ENCODE measurements around the gene STIP1. TPM values are rescaled to one million over a fixed set of nuclear protein-coding genes. Genes with fewer than 3 reads are reported as not detected.

The STIP1 gene
- total and polyA plus RNA-seq, 9 of the 15 experiments (the other 6 are each of a cell fraction or from before 2014, with no cell fraction given), result 58.1 to 465 (median 346) TPM

DNA sequence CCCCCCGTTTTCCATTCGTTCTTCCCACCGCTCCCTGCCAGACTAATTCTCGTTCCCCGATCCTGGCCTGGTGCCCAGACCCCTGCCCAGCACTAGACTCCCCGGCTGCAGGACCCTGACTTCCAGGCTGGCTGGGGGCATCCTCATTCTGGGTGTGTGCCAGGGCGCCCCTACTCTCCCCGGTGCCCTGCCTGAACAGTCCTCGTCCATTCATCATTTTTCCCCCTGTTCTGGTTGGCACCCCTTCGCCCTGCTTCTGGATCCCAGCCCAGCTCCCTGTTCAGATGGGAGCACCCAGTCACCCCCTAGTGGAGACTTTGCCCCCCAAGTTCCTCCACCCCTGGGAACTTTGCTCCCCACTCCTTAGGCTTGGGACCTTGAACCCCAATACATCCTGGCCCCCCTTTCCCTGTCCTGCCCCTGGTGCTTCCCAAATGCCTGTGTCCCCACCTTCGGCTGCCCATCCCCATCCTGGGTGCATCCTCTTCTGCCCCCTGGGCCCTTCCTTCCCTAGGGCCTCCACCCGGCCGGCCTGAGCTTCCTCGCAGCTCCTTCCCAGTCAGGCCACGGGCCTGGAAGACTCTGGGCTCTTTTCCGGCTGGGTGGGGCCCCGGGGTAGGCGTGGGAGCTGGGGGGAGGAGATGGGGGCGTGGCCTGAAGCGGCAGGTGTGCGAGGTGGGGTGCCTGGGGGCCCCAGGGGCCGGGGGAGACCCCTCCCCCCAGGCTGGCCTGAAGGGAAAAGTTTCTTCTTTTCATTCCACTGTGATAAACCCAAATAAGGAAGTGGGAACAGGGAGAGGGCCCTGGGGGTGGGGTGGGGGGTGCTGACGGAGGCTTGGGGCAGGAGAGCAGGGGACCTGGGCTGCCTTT, 66.3 kb downstream of the STIP1 start (continued):
- TF ChIP-seq, protein P1, sequence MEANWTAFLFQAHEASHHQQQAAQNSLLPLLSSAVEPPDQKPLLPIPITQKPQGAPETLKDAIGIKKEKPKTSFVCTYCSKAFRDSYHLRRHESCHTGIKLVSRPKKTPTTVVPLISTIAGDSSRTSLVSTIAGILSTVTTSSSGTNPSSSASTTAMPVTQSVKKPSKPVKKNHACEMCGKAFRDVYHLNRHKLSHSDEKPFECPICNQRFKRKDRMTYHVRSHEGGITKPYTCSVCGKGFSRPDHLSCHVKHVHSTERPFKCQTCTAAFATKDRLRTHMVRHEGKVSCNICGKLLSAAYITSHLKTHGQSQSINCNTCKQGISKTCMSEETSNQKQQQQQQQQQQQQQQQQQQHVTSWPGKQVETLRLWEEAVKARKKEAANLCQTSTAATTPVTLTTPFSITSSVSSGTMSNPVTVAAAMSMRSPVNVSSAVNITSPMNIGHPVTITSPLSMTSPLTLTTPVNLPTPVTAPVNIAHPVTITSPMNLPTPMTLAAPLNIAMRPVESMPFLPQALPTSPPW (CRISPR knock-in tag; IDR thresholded peaks at IDR 0.05), result peak; percentile 72
- TF ChIP-seq KDM1A (IDR thresholded peaks at IDR 0.05), result no peak
- no peak for TF ChIP-seq BMI1 (IDR thresholded peaks at IDR 0.05; ENCODE audit: low read length)
- peak; percentile 39; the same call in 1 of the 2 replicates for TF ChIP-seq ZBTB7A (IDR thresholded peaks at IDR 0.05; ENCODE audit: borderline replicate concordance, control insufficient read depth, low read depth, low read length)
- no peak for TF ChIP-seq CBX8 (IDR thresholded peaks at IDR 0.05; ENCODE audit: borderline replicate concordance, extremely low read depth, low read depth, low read length, poor library complexity, severe bottlenecking)
- TF ChIP-seq, protein P2, sequence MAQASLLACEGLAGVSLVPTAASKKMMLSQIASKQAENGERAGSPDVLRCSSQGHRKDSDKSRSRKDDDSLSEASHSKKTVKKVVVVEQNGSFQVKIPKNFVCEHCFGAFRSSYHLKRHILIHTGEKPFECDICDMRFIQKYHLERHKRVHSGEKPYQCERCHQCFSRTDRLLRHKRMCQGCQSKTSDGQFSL (CRISPR knock-in tag; IDR thresholded peaks at IDR 0.05), result 0 out of 2 replicates have a peak, but pooled peaks have one; percentile 7
- TF ChIP-seq, protein P2 (tag; IDR thresholded peaks at IDR 0.05), result no peak
- no peak for TF ChIP-seq ZNF77 (CRISPR knock-in tag; IDR thresholded peaks at IDR 0.05)
- no peak for TF ChIP-seq SIRT6 (IDR thresholded peaks at IDR 0.05; ENCODE audit: low read depth, low read length)
- no peak for TF ChIP-seq FOXP1 (CRISPR knock-in tag; IDR thresholded peaks at IDR 0.05)
- TF ChIP-seq NFXL1 (CRISPR knock-in tag; IDR thresholded peaks at IDR 0.05), result no peak
- peak; percentile 69 for TF ChIP-seq POLR2B (IDR thresholded peaks at IDR 0.05; ENCODE audit: low read depth, partially characterized antibody)
- TF ChIP-seq, protein P3, sequence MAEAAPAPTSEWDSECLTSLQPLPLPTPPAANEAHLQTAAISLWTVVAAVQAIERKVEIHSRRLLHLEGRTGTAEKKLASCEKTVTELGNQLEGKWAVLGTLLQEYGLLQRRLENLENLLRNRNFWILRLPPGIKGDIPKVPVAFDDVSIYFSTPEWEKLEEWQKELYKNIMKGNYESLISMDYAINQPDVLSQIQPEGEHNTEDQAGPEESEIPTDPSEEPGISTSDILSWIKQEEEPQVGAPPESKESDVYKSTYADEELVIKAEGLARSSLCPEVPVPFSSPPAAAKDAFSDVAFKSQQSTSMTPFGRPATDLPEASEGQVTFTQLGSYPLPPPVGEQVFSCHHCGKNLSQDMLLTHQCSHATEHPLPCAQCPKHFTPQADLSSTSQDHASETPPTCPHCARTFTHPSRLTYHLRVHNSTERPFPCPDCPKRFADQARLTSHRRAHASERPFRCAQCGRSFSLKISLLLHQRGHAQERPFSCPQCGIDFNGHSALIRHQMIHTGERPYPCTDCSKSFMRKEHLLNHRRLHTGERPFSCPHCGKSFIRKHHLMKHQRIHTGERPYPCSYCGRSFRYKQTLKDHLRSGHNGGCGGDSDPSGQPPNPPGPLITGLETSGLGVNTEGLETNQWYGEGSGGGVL (CRISPR knock-in tag; IDR thresholded peaks at IDR 0.05), result no peak
- TF ChIP-seq, protein P4, sequence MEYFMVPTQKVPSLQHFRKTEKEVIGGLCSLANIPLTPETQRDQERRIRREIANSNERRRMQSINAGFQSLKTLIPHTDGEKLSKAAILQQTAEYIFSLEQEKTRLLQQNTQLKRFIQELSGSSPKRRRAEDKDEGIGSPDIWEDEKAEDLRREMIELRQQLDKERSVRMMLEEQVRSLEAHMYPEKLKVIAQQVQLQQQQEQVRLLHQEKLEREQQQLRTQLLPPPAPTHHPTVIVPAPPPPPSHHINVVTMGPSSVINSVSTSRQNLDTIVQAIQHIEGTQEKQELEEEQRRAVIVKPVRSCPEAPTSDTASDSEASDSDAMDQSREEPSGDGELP (CRISPR knock-in tag; IDR thresholded peaks at IDR 0.05; ENCODE audit: borderline replicate concordance), result peak; percentile 41; the same call in 1 of the 2 replicates
- TF ChIP-seq PTRF (tag; IDR thresholded peaks at IDR 0.05), result no peak
- TF ChIP-seq, protein P5, sequence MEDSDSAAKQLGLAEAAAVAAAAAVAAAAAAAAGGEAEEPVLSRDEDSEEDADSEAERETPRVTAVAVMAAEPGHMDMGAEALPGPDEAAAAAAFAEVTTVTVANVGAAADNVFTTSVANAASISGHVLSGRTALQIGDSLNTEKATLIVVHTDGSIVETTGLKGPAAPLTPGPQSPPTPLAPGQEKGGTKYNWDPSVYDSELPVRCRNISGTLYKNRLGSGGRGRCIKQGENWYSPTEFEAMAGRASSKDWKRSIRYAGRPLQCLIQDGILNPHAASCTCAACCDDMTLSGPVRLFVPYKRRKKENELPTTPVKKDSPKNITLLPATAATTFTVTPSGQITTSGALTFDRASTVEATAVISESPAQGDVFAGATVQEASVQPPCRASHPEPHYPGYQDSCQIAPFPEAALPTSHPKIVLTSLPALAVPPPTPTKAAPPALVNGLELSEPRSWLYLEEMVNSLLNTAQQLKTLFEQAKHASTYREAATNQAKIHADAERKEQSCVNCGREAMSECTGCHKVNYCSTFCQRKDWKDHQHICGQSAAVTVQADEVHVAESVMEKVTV (CRISPR knock-in tag; IDR thresholded peaks at IDR 0.05), result no peak
- peak; percentile 22 for TF ChIP-seq SMAD1 (IDR thresholded peaks at IDR 0.05; ENCODE audit: low read depth, low read length, partially characterized antibody)
- TF ChIP-seq ZNF780A (CRISPR knock-in tag; IDR thresholded peaks at IDR 0.05), result no peak
- no peak for TF ChIP-seq ZNF444 (CRISPR knock-in tag; IDR thresholded peaks at IDR 0.05)
- TF ChIP-seq ZNF431 (CRISPR knock-in tag; IDR thresholded peaks at IDR 0.05), result no peak
- no peak for TF ChIP-seq ZSCAN29 (IDR thresholded peaks at IDR 0.05)
